HEK293 (cell line): ENCODE results near the gene SSBP3.

ENCODE experiments used
- CTCF ChIP-seq: fragments of 450-650 bp; formaldehyde crosslinking; IDR thresholded peaks from 2 replicates; pipeline ENCODE4 v1.5.1; 2016; ENCODE audit warnings: missing biosample characterization, missing genetic modification characterization
- ELK4 ChIP-seq: IDR thresholded peaks from 2 replicates; pipeline ENCODE4 v1.6.1; 2011; ENCODE audit warnings: mild to moderate bottlenecking, low read depth, low read length, borderline replicate concordance
- GLIS1 ChIP-seq: fragments of 450-650 bp; formaldehyde crosslinking; IDR thresholded peaks from 2 replicates; pipeline ENCODE4 v1.5.1; 2016; ENCODE audit warnings: missing biosample characterization, missing genetic modification characterization
- HIC1 ChIP-seq: fragments of 450-650 bp; formaldehyde crosslinking; IDR thresholded peaks from 2 replicates; pipeline ENCODE4 v1.5.1; 2016; ENCODE audit warnings: missing biosample characterization, missing genetic modification characterization
- KLF17 ChIP-seq: fragments of 450-650 bp; formaldehyde crosslinking; IDR thresholded peaks from 2 replicates; pipeline ENCODE4 v1.5.1; 2016; ENCODE audit warnings: missing biosample characterization, missing genetic modification characterization
- MZF1 ChIP-seq: fragments of 450-650 bp; formaldehyde crosslinking; IDR thresholded peaks from 2 replicates; pipeline ENCODE4 v1.5.1; 2017; ENCODE audit warnings: missing biosample characterization, missing genetic modification characterization, borderline replicate concordance
- OSR2 ChIP-seq: fragments of 450-650 bp; formaldehyde crosslinking; IDR thresholded peaks from 2 replicates; pipeline ENCODE4 v1.5.1; 2016; ENCODE audit warnings: missing biosample characterization, missing genetic modification characterization
- PRDM2 ChIP-seq: fragments of 450-650 bp; formaldehyde crosslinking; IDR thresholded peaks from 2 replicates; pipeline ENCODE4 v1.5.1; 2016; ENCODE audit warnings: missing biosample characterization, missing genetic modification characterization, borderline replicate concordance
- ZEB2 ChIP-seq: fragments of 450-650 bp; formaldehyde crosslinking; IDR thresholded peaks from 2 replicates; pipeline ENCODE4 v1.5.1; 2016; ENCODE audit warnings: missing biosample characterization, missing genetic modification characterization
- ZNF132 ChIP-seq: fragments of 450-650 bp; formaldehyde crosslinking; IDR thresholded peaks from 2 replicates; pipeline ENCODE4 v1.5.1; 2017; ENCODE audit warnings: missing biosample characterization, missing genetic modification characterization, borderline replicate concordance
- ZNF2 ChIP-seq: fragments of 450-650 bp; formaldehyde crosslinking; IDR thresholded peaks from 2 replicates; pipeline ENCODE4 v1.5.1; 2016; ENCODE audit warnings: missing biosample characterization, missing genetic modification characterization
- ZNF24 ChIP-seq: fragments of 450-650 bp; formaldehyde crosslinking; IDR thresholded peaks from 2 replicates; pipeline ENCODE4 v1.5.1; 2016; ENCODE audit warnings: missing biosample characterization, missing genetic modification characterization
- ZNF248 ChIP-seq: fragments of 450-650 bp; formaldehyde crosslinking; IDR thresholded peaks from 2 replicates; pipeline ENCODE4 v1.5.1; 2017; ENCODE audit warnings: missing biosample characterization, missing genetic modification characterization
- ZNF391 ChIP-seq: fragments of 450-650 bp; formaldehyde crosslinking; IDR thresholded peaks from 2 replicates; pipeline ENCODE4 v1.5.1; 2016; ENCODE audit warnings: low read depth, missing biosample characterization, missing genetic modification characterization, borderline replicate concordance
- ZNF544 ChIP-seq: fragments of 450-650 bp; formaldehyde crosslinking; IDR thresholded peaks from 2 replicates; pipeline ENCODE4 v1.5.0; 2017; ENCODE audit warnings: missing biosample characterization, missing genetic modification characterization
- ZNF621 ChIP-seq: fragments of 450-650 bp; formaldehyde crosslinking; IDR thresholded peaks from 2 replicates; pipeline ENCODE4 v1.5.1; 2017; ENCODE audit warnings: missing biosample characterization, missing genetic modification characterization
- ZNF658 ChIP-seq: fragments of 450-650 bp; formaldehyde crosslinking; IDR thresholded peaks from 2 replicates; pipeline ENCODE4; 2016; ENCODE audit warnings: missing biosample characterization, missing genetic modification characterization
- ZNF76 ChIP-seq: fragments of 450-650 bp; formaldehyde crosslinking; IDR thresholded peaks from 2 replicates; pipeline ENCODE4; 2016; ENCODE audit warnings: low read depth, missing biosample characterization, missing genetic modification characterization, borderline replicate concordance
- ZNF777 ChIP-seq: fragments of 450-650 bp; formaldehyde crosslinking; IDR thresholded peaks from 2 replicates; pipeline ENCODE4 v1.5.1; 2017; ENCODE audit warnings: missing biosample characterization, missing genetic modification characterization, borderline replicate concordance
- ZNF791 ChIP-seq: fragments of 450-650 bp; formaldehyde crosslinking; IDR thresholded peaks from 2 replicates; pipeline ENCODE4 v1.5.1; 2016; ENCODE audit warnings: missing biosample characterization, missing genetic modification characterization
- TF ChIP-seq, protein P1 (sequence below): fragments of 450-650 bp; formaldehyde crosslinking; IDR thresholded peaks from 2 replicates; pipeline ENCODE4 v1.5.0; 2017; ENCODE audit warnings: missing biosample characterization, missing genetic modification characterization, borderline replicate concordance
- TF ChIP-seq, protein P2 (sequence below): fragments of 450-650 bp; formaldehyde crosslinking; IDR thresholded peaks from 2 replicates; pipeline ENCODE4 v1.5.1; 2017; ENCODE audit warnings: missing biosample characterization, missing genetic modification characterization

Gene SSBP3

GRCh38 chr1:54325703-54326461, 80.3 kb downstream of the SSBP3 start (continued):
- TF ChIP-seq PRDM2 (tag by site-specific recombination), result no peak
- TF ChIP-seq MZF1 (tag by site-specific recombination), result no peak
- TF ChIP-seq, protein P1, sequence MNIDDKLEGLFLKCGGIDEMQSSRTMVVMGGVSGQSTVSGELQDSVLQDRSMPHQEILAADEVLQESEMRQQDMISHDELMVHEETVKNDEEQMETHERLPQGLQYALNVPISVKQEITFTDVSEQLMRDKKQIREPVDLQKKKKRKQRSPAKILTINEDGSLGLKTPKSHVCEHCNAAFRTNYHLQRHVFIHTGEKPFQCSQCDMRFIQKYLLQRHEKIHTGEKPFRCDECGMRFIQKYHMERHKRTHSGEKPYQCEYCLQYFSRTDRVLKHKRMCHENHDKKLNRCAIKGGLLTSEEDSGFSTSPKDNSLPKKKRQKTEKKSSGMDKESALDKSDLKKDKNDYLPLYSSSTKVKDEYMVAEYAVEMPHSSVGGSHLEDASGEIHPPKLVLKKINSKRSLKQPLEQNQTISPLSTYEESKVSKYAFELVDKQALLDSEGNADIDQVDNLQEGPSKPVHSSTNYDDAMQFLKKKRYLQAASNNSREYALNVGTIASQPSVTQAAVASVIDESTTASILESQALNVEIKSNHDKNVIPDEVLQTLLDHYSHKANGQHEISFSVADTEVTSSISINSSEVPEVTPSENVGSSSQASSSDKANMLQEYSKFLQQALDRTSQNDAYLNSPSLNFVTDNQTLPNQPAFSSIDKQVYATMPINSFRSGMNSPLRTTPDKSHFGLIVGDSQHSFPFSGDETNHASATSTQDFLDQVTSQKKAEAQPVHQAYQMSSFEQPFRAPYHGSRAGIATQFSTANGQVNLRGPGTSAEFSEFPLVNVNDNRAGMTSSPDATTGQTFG (tag by site-specific recombination), result no peak
- no peak for TF ChIP-seq ZNF777 (tag by site-specific recombination)
- TF ChIP-seq ZNF24 (tag by site-specific recombination), result peak; percentile 28; the same call in 1 of the 2 replicates
- TF ChIP-seq ZNF132 (tag by site-specific recombination), result no peak
- TF ChIP-seq CTCF (tag by site-specific recombination), result no peak
- TF ChIP-seq ZNF621 (tag by site-specific recombination), result no peak
- no peak for TF ChIP-seq ZNF791 (tag by site-specific recombination)
- peak; percentile 77 for TF ChIP-seq GLIS1 (tag by site-specific recombination)
- TF ChIP-seq ZNF2 (tag by site-specific recombination), result 0 out of 2 replicates have a peak, but pooled peaks have one; percentile 15
- no peak for TF ChIP-seq ZNF544
- TF ChIP-seq HIC1 (tag by site-specific recombination), result no peak
- peak; percentile 84 for TF ChIP-seq KLF17
- no peak for TF ChIP-seq ZNF391
- peak; percentile 58 for TF ChIP-seq ZEB2 (tag by site-specific recombination)
- no peak for TF ChIP-seq ZNF248
- no peak; the same call in 1 of the 2 replicates for TF ChIP-seq ELK4
- no peak for TF ChIP-seq ZNF76
- TF ChIP-seq ZNF658 (tag by site-specific recombination), result no peak
- peak; percentile 48; the same call in 1 of the 2 replicates for TF ChIP-seq OSR2 (tag by site-specific recombination)
- TF ChIP-seq, protein P2, sequence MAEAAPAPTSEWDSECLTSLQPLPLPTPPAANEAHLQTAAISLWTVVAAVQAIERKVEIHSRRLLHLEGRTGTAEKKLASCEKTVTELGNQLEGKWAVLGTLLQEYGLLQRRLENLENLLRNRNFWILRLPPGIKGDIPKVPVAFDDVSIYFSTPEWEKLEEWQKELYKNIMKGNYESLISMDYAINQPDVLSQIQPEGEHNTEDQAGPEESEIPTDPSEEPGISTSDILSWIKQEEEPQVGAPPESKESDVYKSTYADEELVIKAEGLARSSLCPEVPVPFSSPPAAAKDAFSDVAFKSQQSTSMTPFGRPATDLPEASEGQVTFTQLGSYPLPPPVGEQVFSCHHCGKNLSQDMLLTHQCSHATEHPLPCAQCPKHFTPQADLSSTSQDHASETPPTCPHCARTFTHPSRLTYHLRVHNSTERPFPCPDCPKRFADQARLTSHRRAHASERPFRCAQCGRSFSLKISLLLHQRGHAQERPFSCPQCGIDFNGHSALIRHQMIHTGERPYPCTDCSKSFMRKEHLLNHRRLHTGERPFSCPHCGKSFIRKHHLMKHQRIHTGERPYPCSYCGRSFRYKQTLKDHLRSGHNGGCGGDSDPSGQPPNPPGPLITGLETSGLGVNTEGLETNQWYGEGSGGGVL (tag by site-specific recombination), result peak; percentile 81
